ENCODE data around the gene DBH.
"Not testable (repeated sequence)": the region's sequence is repeated elsewhere in the genome, so short reads cannot be mapped to it uniquely, and the experiment has no call there.

Gene DBH

DNA sequence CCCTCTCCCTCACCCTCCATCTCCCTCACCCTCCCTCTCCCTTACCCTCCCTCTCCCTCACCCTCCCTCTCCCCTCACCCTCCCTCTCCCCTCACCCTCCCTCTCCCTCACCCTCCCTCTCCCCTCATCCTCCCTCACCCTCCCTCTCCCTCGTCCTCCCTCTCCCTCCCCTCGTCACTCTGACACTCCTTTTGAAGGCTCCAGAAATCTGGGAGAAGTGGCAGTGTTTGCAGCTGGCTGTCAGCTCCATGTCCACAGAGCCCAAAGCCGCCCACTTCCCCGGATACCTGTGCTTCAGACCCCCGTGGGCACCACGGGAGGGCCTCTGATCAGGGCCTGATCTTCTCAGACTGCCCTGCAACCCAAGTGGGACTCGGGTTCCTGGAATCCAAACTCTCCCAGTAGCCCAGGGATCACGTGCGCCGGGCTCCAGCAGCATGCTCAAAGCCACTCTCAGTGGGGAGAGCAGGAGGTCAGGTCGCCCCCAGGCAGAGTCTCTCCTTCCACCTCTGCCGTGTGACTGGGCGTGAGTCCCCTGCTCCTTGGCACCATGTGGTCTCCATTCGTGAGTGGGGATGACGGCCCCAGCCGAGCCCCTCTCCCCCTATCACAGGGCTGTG lies 33.1 kb downstream of the DBH start:
- DNase-seq = no peak

DNA sequence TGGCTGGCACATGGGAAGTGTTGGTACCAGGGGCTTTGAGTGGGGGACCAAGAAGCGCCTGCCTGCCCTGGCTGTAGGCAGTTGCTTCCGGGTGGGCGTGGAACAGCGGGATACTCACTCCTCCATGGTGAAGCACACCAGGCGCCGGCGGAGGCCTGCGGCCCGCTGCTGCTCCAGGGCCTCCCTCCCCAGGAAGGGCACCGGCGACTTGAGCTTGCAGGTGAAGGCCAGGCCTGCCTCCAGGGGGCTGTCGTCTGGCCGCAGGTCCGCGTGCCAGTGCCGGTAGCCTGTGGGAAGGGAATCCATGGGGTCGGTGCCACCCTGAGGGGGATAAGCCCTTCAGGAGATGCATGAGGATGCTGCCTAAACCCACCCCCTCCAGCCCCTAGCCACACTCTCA lies 34.3 kb downstream of the DBH start:
- DNase-seq = no peak

GRCh38 chr9:133671371-133671770 lies 35.2 kb downstream of the DBH start:
- DNase-seq = no peak

GRCh38 chr9:133672503-133673257 lies 36.5 kb downstream of the DBH start:
- no peak for DNase-seq

DNA sequence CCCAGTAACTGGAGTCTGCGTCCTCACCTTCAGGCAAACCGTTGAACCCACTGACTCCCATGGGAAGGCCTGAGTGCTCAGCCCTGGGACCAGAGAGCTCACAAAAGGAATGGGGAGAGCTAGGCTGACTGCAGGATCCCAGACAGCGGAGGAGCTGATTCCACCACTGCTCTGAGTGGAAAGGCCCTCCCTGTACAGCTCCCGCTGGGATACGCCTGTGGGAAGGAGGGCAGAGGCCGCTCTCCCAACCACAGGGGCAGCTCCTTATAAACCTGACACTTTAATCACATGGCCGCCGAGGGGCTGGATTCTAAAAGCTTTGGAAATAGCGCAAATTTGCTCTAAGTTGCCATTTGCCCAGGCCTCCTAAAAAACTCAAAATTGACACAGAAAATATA lies 37.1 kb downstream of the DBH start:
- no peak for DNase-seq

- no peak for DNase-seq
These were observed 37.9 kb downstream of the DBH start for GRCh38 chr9:133674091-133674490.

- DNase-seq = not testable (repeated sequence)
These were observed 39.6 kb downstream of the DBH start for GRCh38 chr9:133675796-133676195.

DNA sequence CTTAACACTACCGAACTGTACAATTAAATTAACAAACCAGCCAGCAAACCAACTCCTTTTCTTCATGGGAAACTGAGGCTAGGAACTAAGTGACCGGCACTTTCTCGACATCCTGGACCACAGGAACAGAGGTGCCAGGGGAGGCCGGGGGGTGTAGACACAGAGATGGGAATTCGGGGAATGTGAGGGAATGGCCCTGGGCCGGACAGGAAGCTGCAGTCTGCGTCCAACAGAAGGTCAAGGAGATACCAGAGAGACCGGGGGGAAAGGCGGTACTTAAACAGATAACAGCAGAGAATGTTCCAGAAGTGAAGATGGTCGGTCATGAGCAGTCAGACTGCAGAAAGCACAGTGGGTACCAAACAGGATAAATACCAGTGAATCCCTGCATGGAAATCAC lies 40.3 kb downstream of the DBH start:
- no peak for DNase-seq

DNA sequence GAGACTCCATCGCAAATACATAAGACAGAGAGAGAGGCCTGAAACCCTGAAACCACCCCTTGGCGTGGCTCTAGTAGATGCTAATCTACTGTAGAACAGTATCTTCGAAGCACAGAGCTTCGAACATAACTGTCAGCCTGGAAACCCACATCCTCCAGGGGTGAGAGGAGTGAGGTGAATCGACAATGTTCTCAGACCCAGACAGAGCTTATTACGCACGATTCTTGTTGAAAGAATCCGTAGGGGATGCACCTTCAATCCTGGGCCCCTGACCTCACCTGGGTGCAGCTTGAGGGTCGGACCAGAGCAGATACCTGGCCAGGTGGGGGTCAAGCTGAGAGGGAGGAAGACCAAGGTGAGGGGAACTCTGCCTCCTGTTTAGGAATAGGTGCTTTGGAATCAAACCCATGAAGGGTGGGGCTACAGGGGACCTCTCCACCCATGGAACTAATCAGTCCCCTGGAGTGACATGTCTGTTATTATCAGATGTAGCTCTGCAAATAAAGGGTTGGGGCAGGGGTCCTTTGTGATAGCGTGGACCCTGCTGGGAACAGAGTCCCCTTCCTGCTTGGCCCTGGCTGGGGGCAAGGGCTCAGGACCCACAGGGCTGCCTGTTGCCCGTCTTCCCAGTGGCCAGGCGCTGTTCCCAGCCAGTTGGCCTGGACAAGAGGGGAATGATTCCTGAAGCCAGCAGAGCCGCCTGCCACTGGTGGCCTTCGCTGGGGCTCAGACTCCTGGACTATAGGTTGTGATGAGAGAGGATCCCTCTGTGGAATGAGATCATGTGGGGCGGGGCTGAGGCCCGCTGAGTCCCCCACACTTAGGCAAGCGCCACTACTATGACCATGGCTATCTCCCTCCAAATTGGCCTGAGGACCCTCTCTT lies 41.2 kb downstream of the DBH start:
- DNase-seq = peak; percentile 29

GRCh38 chr9:133679056-133679455 lies 42.9 kb downstream of the DBH start:
- no peak for DNase-seq

DNA sequence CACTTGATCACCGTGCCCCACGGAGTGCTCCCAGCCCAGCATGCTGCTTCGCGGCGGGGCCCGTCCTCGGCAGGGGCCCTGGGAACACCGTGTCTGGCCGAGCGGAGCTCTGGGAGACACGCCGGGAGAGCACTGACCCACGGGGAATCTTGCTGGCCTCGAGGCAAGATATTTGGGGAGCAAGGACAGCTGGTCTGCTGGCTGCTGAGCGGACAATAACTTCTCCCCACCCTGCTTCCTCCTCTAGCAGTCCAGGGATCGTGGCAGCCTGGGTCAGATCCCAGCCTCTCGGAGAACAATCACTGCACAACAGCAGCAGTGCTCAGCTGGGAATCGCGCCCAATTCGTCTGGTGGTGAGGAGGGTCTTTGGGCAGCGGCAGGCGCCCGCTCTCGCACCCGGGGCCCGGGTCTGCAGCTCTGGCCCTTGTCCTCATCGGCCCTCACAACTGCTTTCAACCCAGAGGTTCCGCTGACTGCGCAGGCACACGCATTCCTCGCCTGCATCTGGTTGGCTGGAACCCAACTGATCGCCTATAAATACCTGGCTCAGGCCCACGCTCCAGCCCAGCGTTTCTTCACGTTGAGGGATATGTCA lies 43.4 kb downstream of the DBH start:
- no peak for DNase-seq

GRCh38 chr9:133680250-133680975 lies 44.2 kb downstream of the DBH start:
- DNase-seq = no peak

DNA sequence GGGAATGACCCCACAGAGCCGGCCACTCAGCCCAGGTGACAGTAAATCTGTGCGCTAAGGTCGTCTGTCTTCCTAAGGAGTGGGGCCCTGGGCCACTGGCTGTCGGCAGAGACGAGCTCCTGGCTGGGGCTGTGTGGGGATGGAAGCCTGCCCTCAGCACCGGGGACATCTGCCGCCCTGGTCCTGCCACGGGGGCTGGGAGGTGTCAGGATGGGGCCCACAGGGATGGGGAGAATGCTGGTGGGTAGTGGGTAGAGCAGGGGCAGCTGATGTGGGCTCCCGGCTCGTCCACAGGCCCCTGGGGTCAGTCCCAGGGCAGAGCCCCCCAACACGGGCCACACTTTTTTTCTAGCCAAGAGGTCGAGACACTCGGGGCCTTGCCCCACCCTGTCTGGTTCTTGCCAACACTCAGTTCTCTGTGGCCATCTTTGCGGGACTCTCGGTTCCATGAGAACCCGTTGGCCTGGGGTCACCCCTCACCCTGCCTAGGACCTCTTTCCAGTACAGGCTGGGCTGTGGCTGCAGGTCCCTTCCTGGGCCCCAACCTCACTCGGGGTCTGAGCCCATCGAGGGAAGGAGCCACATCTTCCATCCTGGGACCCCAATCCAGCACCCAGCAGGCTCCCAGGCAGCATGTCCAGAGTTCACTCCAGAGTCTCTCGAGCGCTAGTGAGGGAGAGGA lies 45.0 kb downstream of the DBH start:
- DNase-seq = no peak

GRCh38 chr9:133681658-133682306 lies 45.6 kb downstream of the DBH start:
- no peak for DNase-seq

GRCh38 chr9:133682818-133683585 lies 46.8 kb downstream of the DBH start:
- no peak for DNase-seq

DNA sequence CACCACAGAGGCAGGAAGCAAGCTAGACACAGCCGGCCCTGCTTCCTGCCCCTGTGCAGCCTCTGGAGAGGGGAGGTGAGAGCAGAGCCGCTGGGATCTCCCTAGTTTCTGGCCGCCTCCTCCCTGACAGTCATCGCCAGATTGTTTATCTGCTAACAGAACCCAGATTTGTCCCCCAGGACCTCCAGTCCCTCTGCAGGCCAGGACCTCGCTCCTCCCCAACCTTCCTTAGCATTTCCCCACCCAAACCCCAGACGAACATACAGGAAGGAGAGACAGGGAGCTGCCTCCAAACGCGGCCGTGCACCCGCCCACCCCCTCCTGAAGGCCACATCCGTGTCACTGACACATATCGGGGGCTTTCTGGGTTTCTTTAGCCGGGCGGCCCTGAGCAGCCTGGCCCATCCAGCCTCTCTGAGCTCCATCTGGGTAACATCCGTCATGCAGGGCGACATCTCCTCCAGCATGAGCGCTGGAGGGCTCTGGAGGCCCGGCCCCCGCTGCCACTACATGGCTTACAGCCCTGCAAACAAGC lies 47.5 kb downstream of the DBH start:
- peak; percentile 54 for DNase-seq

GRCh38 chr9:133684121-133684935 lies 48.2 kb downstream of the DBH start:
- no peak for DNase-seq

- DNase-seq = no peak
These were observed 48.8 kb downstream of the DBH start for GRCh38 chr9:133684936-133685361.

Data from activated naive CD4-positive, alpha-beta T cell treated with anti-CD3 and anti-CD28 coated beads, Interleukin-2, amount 50 U/mL, for 16 hours (primary cell).